HCT116 (cell line): ENCODE results near the gene N4BP3. TPM values are rescaled to one million over a fixed set of nuclear protein-coding genes. Genes with fewer than 3 reads are reported as not detected.

ENCODE experiments used
- ATAC-seq: fragments of 200-7000 bp; cut with Tn5 transposase; 2 replicates; pipeline ENCODE4 v1.9.1; 2020; ENCODE audit warnings: mild to moderate bottlenecking, moderate library complexity
- BruUV-seq: library from RNA; stranded (reverse); fragments of 400-500 nt; replicated peaks from 2 replicates; lab custom pipeline; 2021; lab: Mats Ljungman, UMichigan
- CTCF ChIA-PET: fragments of 300-600 bp; sonication (Branson Sonifier 250); formaldehyde crosslinking; loops from one replicate; lab custom pipeline; 2021; ENCODE audit warnings: antibody characterized with exemption; lab: Charles Lee
- POLR2A ChIA-PET: fragments of 300-600, 350-600 bp; sonication (Branson Sonifier 250); formaldehyde crosslinking; loops from one replicate; lab custom pipeline; 2021; ENCODE audit warnings: antibody characterized with exemption; lab: Charles Lee
- RAD21 ChIA-PET, 2 experiments: fragments of 300-600 bp; sonication (Branson Sonifier 250); formaldehyde crosslinking; loops; one replicate each; lab custom pipeline; 2023; ENCODE audit warnings: low total read pairs in 2 of 2; ENCODE audit not compliant: uncharacterized antibody in 2 of 2, unreplicated experiment in 2 of 2, low non-redundant PET in 1 of 2; lab: Charles Lee
- DNase-seq: peaks from one replicate; pipeline ENCODE4 v3.0.0-alpha.2; 2010; ENCODE audit warnings: low read depth, low spot score
- H2AFZ ChIP-seq: fragments of 200-600 bp; shearing (Covaris generic), sonication (generic); 2 replicates; pipeline ENCODE4 v1.6.1; 2017; ENCODE audit warnings: low read depth, mixed run types, mixed read lengths, antibody characterized with exemption, low read length; ENCODE audit not compliant: poor library complexity, severe bottlenecking
- H3K27ac ChIP-seq: 2 replicates; pipeline ENCODE4 v1.5.1; 2012; ENCODE audit warnings: low read depth, low read length
- H3K27me3 ChIP-seq: fragments of 200-600 bp; sonication (generic); 2 replicates; pipeline ENCODE4 v1.6.1; 2016; ENCODE audit warnings: mixed run types, low read length, mixed read lengths; ENCODE audit not compliant: insufficient read depth
- H3K36me3 ChIP-seq, 2 experiments: fragments of 200-500 bp in 1 of 2; fragments of 200-600 bp in 1 of 2; sonication (Bioruptor generic) in 1 of 2; sonication (generic) in 1 of 2; 2 replicates each; pipeline versions ENCODE4 v1.5.1 to v1.6.1; 2014 to 2016; ENCODE audit warnings: low read length in 2 of 2, inconsistent platforms in 1 of 2, mixed read lengths in 1 of 2, mixed run types in 1 of 2; ENCODE audit not compliant: insufficient read depth in 2 of 2, control insufficient read depth in 1 of 2
- H3K4me1 ChIP-seq, 2 experiments: fragments of 200-600 bp in 1 of 2; sonication (generic) in 1 of 2; 2 replicates each; pipeline versions ENCODE4 v1.5.1 to v1.6.1; 2012 to 2017; ENCODE audit warnings: low read length in 2 of 2, inconsistent platforms in 1 of 2, mild to moderate bottlenecking in 1 of 2, mixed read lengths in 1 of 2, mixed run types in 1 of 2, moderate library complexity in 1 of 2; ENCODE audit not compliant: insufficient read depth in 2 of 2, control insufficient read depth in 1 of 2
- H3K4me2 ChIP-seq: fragments of 200-600 bp; sonication (generic); 2 replicates; pipeline ENCODE4 v1.6.1; 2017; ENCODE audit warnings: mixed run types, low read length, mixed read lengths
- H3K4me3 ChIP-seq, 2 experiments: fragments of 200-600 bp in 1 of 2; sonication (generic) in 1 of 2; replicated peaks in 1 of 2; 2 replicates each; pipeline ENCODE4 v1.5.1; 2011 to 2016; ENCODE audit warnings: low read length in 2 of 2, control low read depth in 1 of 2, low read depth in 1 of 2, mild to moderate bottlenecking in 1 of 2, mixed read lengths in 1 of 2, mixed run types in 1 of 2
- H3K79me2 ChIP-seq: fragments of 200-600 bp; sonication (generic); 2 replicates; pipeline ENCODE4 v1.6.1; 2017; ENCODE audit warnings: mild to moderate bottlenecking, mixed run types, low read length, moderate library complexity, mixed read lengths; ENCODE audit not compliant: insufficient read depth
- H3K9ac ChIP-seq: fragments of 200-600 bp; sonication (generic); 2 replicates; pipeline ENCODE4 v1.6.1; 2016; ENCODE audit warnings: low read length, mixed read lengths
- H3K9me2 ChIP-seq: fragments of 200-600 bp; sonication (generic), shearing (Covaris generic); 2 replicates; pipeline ENCODE4 v1.6.1; 2017; ENCODE audit warnings: mixed run types, mild to moderate bottlenecking, moderate library complexity; ENCODE audit not compliant: insufficient read depth
- H3K9me3 ChIP-seq, 2 experiments: fragments of 200-500 bp in 1 of 2; fragments of 200-600 bp in 1 of 2; sonication (Bioruptor generic) in 1 of 2; sonication (generic) in 1 of 2; 2 replicates each; pipeline ENCODE4 v1.6.1; 2014 to 2017; ENCODE audit warnings: low read length in 2 of 2, mixed read lengths in 2 of 2, inconsistent platforms in 1 of 2, low read depth in 1 of 2, mild to moderate bottlenecking in 1 of 2, mixed run types in 1 of 2, moderate library complexity in 1 of 2; ENCODE audit not compliant: control insufficient read depth in 1 of 2, insufficient read depth in 1 of 2
- H4K20me1 ChIP-seq: fragments of 200-600 bp; sonication (generic), shearing (Covaris generic); 2 replicates; pipeline ENCODE4 v1.6.1; 2017; ENCODE audit warnings: mixed run types, mild to moderate bottlenecking, moderate library complexity; ENCODE audit not compliant: insufficient read depth
- EZH2phosphoT487 ChIP-seq: fragments of 200-600 bp; IDR thresholded peaks from 2 replicates; pipeline ENCODE4 v1.6.1; 2018; ENCODE audit warnings: antibody characterized with exemption, borderline replicate concordance
- FOSL1 ChIP-seq: IDR thresholded peaks from 2 replicates; pipeline ENCODE4 v1.6.1; 2012; ENCODE audit warnings: low read depth
- JUND ChIP-seq: IDR thresholded peaks from 2 replicates; pipeline ENCODE4 v1.6.1; 2012
- RAD21 ChIP-seq: IDR thresholded peaks from 2 replicates; pipeline ENCODE4 v1.6.1; 2012; ENCODE audit warnings: low read depth, mild to moderate bottlenecking
- SIN3A ChIP-seq: IDR thresholded peaks from 2 replicates; pipeline ENCODE4 v1.6.1; 2012; ENCODE audit warnings: low read depth
- SP1 ChIP-seq: IDR thresholded peaks from 2 replicates; pipeline ENCODE4 v1.6.1; 2012; ENCODE audit warnings: low read depth
- SRF ChIP-seq: IDR thresholded peaks from 2 replicates; pipeline ENCODE4 v1.6.1; 2012; ENCODE audit warnings: low read depth
- YY1 ChIP-seq: IDR thresholded peaks from 2 replicates; pipeline ENCODE4 v1.6.1; 2011; ENCODE audit warnings: low read length, low read depth, moderate library complexity, mild to moderate bottlenecking; ENCODE audit not compliant: insufficient replicate concordance; ENCODE audit errors: extremely low read depth
- intact Hi-C: fragments of 100-400 bp; cut with micrococcal nuclease; formaldehyde crosslinking; loops from 2 replicates; pipeline ENCODE4 v1.10.0; 2022
- total RNA-seq: library from RNA; stranded (reverse); gene quantifications from one replicate; pipeline ENCODE4 v1.2.1, GENCODE V29; 2021; ENCODE audit not compliant: unreplicated experiment
- TF ChIP-seq, protein P1 (sequence below), 3 experiments: fragments of 200-600 bp in 1 of 3; sonication (generic) in 1 of 3; IDR thresholded peaks in 2 of 3; conservative IDR thresholded peaks in 1 of 3; 2 replicates each; pipeline ENCODE4 v1.5.1; 2012 to 2017; ENCODE audit warnings: low read depth in 2 of 3, low read length in 2 of 3, antibody characterized with exemption in 1 of 3, borderline replicate concordance in 1 of 3, control low read depth in 1 of 3, mild to moderate bottlenecking in 1 of 3, mixed read lengths in 1 of 3, mixed run types in 1 of 3, moderate library complexity in 1 of 3; ENCODE audit not compliant: insufficient read depth in 1 of 3
- TF ChIP-seq, protein P2 (sequence below): IDR thresholded peaks from 2 replicates; pipeline ENCODE4 v1.6.1; 2012
- TF ChIP-seq, protein P3 (sequence below): IDR thresholded peaks from 2 replicates; pipeline ENCODE4 v1.6.1; 2012

Gene N4BP3
- total RNA-seq, 1 experiment from 2014 or later, result 5.2 TPM

DNA sequence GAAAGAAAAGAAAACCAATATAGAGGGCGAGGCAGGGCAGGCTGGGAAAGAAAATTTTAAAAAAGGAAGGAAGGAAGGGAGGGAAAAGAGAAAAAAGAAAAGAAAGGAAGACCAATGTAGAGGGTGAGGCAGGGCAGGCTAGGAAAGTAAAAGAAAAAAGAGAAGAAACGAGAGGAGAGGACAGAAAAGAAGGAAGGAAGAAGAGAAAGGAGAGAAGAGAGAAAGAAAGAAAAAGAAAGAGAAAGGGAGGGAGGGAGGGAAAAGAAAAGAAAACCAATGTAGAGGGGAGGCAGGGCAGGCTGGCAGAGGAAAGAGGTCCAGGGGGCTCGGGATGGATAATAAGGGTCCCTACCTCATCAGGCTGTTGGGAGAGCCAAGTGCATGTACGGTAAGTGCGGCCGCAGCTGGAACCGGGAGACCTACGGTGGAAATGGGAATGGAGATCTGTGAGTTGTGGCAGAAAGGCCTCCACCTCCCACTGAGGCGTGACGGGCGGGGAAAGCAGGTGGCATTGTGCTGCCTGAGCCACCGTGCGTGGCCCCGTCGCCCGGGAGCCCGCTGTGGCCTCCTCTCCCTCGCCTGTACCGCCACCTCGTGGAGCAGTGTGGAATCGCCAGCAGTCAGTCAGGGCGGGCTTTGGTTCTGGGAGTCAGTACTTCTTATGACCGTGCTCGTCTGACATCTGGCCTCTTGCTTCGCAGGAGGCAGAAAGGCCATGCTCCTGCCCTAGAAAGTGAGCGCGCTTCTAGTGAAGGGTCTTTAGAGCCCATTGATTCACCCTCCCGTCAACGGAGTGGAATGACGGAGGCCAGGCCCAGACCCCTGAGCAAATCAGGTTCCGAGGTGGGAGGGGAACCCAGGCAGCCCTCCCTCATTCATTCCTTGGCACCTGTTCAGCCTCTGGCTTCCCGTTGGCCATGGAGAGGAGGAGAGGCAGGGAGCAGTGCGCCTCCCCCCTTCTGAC is 50.7 kb downstream of the N4BP3 start:
- no peaks in the 10 kb centered on the region for H3K9me3 ChIP-seq
- no peaks in the 10 kb centered on the region for H3K36me3 ChIP-seq
- intact Hi-C loops, result loop anchor here (1.0 kb wide), 1 partner anchor 88 kb away; no protein-coding TSS in a partner anchor
- H3K27ac ChIP-seq, result no peak overlapping the region
- DNase-seq (peak; percentile 62), ATAC-seq (peak; percentile 98)
- H2AFZ ChIP-seq, result peak overlapping the region; percentile 69
- H4K20me1 ChIP-seq, result no peaks in the 10 kb centered on the region
- RAD21 ChIA-PET, result interaction anchor here in 1 of 2 experiments (0.7 kb wide), 1 partner anchor 81 kb away, joined by 3 read pairs; no protein-coding TSS in a partner anchor
- peak overlapping the region; percentile 62 for H3K4me2 ChIP-seq
- TF ChIP-seq SIN3A (no peak), SRF (no peak), SP1 (no peak), FOSL1 (no peak), JUND (no peak), EZH2phosphoT487 (no peak), YY1 (no peak), RAD21 (peak; percentile 99)
- TF ChIP-seq, protein P1, sequence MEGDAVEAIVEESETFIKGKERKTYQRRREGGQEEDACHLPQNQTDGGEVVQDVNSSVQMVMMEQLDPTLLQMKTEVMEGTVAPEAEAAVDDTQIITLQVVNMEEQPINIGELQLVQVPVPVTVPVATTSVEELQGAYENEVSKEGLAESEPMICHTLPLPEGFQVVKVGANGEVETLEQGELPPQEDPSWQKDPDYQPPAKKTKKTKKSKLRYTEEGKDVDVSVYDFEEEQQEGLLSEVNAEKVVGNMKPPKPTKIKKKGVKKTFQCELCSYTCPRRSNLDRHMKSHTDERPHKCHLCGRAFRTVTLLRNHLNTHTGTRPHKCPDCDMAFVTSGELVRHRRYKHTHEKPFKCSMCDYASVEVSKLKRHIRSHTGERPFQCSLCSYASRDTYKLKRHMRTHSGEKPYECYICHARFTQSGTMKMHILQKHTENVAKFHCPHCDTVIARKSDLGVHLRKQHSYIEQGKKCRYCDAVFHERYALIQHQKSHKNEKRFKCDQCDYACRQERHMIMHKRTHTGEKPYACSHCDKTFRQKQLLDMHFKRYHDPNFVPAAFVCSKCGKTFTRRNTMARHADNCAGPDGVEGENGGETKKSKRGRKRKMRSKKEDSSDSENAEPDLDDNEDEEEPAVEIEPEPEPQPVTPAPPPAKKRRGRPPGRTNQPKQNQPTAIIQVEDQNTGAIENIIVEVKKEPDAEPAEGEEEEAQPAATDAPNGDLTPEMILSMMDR (IDR thresholded peaks at IDR 0.05 in 2 of 3, conservative IDR thresholded peaks at IDR 0.05 in 1 of 3; ENCODE audit: borderline replicate concordance in 1 of 3, insufficient read depth in 1 of 3, low read depth in 2 of 3, low read length in 2 of 3), result peak; percentile 97 to 98 (median 98)
- TF ChIP-seq, protein P2, sequence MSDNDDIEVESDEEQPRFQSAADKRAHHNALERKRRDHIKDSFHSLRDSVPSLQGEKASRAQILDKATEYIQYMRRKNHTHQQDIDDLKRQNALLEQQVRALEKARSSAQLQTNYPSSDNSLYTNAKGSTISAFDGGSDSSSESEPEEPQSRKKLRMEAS, result peak; percentile 80
- TF ChIP-seq, protein P3, sequence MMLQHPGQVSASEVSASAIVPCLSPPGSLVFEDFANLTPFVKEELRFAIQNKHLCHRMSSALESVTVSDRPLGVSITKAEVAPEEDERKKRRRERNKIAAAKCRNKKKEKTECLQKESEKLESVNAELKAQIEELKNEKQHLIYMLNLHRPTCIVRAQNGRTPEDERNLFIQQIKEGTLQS, result no peak
- BruUV-seq, result no TSS peak
- no peaks in the 10 kb centered on the region for H3K79me2 ChIP-seq
- H3K9ac ChIP-seq, result no peak overlapping the region
- POLR2A ChIA-PET, result no interaction called here
- no peaks in the 10 kb centered on the region for H3K9me2 ChIP-seq
- H3K27me3 ChIP-seq, result no peaks in the 10 kb centered on the region
- peaks cover 2 to 11% of the 10 kb centered on the region in 2 experiments; a peak in 3 of 4 replicates for H3K4me1 ChIP-seq
- H3K4me3 ChIP-seq, result peak overlapping the region; percentile 13
- CTCF ChIA-PET, result interaction anchor here (2.9 kb wide), 1 partner anchor 89 kb away, joined by 19 read pairs; no protein-coding TSS in a partner anchor
